GM13977 (cell line): Measurements from ENCODE around the gene SIRT4.
A peak's percentile ranks its signal among the peaks of the same experiment; 100 is the strongest.

Experiments used
- DNase-seq: peaks from one replicate; pipeline ENCODE4 v3.0.0; 2012; ENCODE audit warnings: low spot score
- in situ Hi-C: fragments of 300-500 bp; cut with MboI; formaldehyde crosslinking; loops from one replicate; pipeline ENCODE4 v1.12.0; 2022; ENCODE audit warnings: low sequenced_read_pairs, low pct_unique_long_range_greater_than_20kb, mixed read lengths, inconsistent platforms; ENCODE audit not compliant: unreplicated experiment
- TF ChIP-seq, protein P1 (sequence below): IDR thresholded peaks from 2 replicates; pipeline ENCODE4 v1.5.1; 2012; ENCODE audit warnings: mild to moderate bottlenecking, control low read depth; ENCODE audit not compliant: insufficient read depth; ENCODE audit errors: extremely low read depth, missing control alignments

The SIRT4 gene

DNA sequence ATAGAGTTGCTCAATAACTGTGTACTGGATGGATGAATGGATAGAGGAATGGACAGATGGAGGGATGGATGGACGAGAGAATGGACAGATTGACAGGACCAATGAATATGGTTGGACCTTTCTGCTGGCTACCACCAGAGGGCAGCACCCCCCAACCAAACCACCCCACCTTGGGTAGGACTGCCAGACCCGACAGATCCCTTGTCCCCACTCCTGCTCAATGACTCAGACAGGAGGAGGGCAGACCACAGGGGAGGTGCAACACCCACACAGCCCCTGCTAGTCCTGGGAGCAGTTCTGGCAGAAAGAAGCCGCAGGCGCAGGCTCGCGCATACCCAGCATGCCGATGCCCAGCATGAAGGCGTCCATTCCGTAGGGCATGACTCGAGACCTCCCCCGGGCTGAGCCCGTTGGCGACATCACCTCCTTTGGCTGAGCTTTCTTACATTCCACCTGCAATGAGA is 54.5 kb downstream of the SIRT4 start:
- TF ChIP-seq, protein P1, sequence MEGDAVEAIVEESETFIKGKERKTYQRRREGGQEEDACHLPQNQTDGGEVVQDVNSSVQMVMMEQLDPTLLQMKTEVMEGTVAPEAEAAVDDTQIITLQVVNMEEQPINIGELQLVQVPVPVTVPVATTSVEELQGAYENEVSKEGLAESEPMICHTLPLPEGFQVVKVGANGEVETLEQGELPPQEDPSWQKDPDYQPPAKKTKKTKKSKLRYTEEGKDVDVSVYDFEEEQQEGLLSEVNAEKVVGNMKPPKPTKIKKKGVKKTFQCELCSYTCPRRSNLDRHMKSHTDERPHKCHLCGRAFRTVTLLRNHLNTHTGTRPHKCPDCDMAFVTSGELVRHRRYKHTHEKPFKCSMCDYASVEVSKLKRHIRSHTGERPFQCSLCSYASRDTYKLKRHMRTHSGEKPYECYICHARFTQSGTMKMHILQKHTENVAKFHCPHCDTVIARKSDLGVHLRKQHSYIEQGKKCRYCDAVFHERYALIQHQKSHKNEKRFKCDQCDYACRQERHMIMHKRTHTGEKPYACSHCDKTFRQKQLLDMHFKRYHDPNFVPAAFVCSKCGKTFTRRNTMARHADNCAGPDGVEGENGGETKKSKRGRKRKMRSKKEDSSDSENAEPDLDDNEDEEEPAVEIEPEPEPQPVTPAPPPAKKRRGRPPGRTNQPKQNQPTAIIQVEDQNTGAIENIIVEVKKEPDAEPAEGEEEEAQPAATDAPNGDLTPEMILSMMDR: peak; percentile 67
- DNase-seq: peak; percentile 83
- in situ Hi-C loops: no loop called here

DNA sequence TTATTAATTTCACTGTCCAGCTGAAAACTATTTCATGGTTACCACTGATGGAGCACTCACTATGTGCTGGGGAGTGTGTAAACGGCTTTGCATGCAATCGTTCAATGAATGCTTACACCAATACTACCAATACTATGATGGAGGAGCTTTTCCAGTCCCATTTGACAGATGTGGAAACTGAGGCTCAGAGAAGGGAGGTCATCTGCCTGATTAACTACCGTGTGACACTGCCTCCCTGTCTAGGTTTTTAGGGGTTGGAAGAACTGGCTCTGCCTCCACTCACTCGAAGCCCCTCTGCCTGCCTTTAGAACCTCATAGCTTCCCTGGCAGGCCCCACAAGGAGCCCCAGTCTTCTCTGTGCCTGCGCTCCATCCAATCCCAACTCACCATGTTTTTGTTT is 55.0 kb downstream of the SIRT4 start:
- in situ Hi-C loops: no loop called here

DNA sequence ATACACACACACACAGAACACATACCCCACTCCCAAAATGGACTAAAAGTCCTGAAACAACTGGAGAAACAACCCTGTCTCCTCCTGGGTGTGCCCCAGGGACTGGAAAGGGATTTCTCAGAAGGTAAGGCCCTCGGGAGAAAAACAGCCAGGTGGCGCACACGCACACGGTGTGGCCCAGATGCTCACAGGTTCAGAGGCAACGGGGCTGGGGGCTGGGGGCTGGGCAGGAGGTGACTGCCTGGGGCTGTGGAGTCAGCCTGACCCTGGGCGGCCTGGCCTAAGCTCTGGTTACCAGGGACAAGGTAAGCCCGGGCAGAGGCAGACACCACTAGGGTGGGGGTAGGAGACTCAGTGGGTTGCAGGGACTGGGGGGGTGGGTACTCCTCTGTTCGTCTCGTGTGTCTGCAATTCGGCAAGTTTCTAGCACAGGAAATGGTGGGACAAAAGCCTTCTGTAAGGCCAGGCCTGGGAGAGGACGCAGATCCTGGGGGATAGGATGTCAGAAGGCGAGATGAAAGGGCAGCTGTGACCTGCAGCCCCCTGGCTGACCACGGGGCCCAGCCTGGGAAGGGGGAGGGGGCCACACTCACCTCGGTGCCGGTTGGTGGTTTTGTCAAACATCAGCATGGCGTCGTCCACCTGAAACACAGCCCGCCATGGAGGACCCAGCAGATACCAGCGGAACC is 56.4 kb downstream of the SIRT4 start:
- DNase-seq: no peak
- in situ Hi-C loops: no loop called here
- TF ChIP-seq, protein P1: no peak

More for the DNA sequence above, 55.0 kb downstream of the SIRT4 start:
- no peak for DNase-seq
- TF ChIP-seq, protein P1: no peak

DNA sequence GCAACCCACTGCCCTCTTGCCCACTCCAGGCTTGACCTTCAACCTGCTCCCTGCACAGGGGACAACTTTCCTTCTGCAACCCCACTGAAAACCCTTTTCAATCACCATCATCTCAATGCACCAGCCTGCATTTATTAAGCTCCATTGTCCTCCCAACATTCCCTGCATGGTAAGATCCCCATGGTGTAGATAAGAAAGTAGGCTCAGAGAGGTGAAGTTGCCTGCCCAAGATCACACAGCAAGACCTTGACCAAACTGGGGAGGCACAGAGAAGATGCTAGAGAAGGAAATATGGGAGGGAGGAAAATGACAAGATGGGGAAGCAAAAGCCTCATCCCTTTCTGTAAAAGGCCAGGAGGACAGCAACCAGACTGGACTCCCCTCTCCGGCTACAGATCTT is 57.0 kb downstream of the SIRT4 start:
- TF ChIP-seq, protein P1: no peak
- DNase-seq: no peak
- in situ Hi-C loops: no loop called here

DNA sequence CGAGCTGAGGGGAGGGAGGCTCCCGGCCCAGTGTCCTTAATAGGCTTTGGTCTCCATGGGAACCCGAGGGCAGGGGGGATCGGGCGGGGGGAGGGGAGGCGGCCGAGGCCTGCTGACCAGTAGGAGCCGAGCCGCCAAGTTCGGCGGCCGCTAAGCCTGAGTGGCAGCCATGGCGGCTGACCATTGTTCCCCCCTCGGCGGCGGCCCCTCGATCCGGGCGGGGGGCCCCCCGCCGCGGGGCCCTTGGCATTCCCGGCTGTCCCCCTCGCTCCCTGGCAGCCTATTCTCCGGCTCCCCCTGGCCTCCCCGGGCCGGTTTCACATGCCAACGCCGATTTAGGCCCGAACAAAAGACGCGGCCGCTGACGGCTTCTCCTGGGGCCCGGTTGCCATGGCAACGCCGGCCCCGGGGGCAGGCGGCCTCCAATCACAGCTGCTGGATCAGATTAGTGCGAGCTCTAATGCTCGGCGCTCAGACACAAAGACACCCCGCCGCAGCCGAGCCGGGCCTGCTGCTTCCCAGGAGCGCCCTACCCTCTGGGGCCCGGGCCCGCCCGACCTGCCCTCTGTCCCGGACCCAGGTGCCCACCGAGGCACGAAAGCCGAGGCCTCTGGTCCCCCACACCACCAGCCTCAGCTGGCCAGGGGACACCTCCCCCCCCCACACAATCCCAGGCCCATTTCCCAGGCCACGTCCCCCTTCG is 59.5 kb downstream of the SIRT4 start:
- TF ChIP-seq, protein P1: no peak
- in situ Hi-C loops: no loop called here
- DNase-seq: peak; percentile 85
